Measurements from ENCODE around the gene ADAMTS17.

- TF ChIP-seq CTCF (IDR thresholded peaks at IDR 0.05; ENCODE audit: borderline replicate concordance, extremely low read depth, low read length, poor library complexity, severe bottlenecking) (no peak), EZH2 (IDR thresholded peaks at IDR 0.05; ENCODE audit: borderline replicate concordance, low read depth, low read length, severe bottlenecking) (no peak)
Observed at GRCh38 chr15:100297812-100298211, 44.0 kb downstream of the ADAMTS17 start.
